ENCODE measurements around the gene C3. TPM values are rescaled to one million over a fixed set of nuclear protein-coding genes. Genes with fewer than 3 reads are reported as not detected.

C3 gene
- total and polyA plus RNA-seq, 2 of the 13 experiments (the other 11 are each of a cell fraction or from before 2014, with no cell fraction given), result 1,455 to 6,272 TPM

- TF ChIP-seq CENPT (CRISPR knock-in tag; IDR thresholded peaks at IDR 0.05; ENCODE audit: low read depth), result peak; percentile 23; the same call in 1 of the 2 replicates
- peak; percentile 81 for TF ChIP-seq KDM4B (CRISPR knock-in tag; IDR thresholded peaks at IDR 0.05)
- TF ChIP-seq, protein P1, sequence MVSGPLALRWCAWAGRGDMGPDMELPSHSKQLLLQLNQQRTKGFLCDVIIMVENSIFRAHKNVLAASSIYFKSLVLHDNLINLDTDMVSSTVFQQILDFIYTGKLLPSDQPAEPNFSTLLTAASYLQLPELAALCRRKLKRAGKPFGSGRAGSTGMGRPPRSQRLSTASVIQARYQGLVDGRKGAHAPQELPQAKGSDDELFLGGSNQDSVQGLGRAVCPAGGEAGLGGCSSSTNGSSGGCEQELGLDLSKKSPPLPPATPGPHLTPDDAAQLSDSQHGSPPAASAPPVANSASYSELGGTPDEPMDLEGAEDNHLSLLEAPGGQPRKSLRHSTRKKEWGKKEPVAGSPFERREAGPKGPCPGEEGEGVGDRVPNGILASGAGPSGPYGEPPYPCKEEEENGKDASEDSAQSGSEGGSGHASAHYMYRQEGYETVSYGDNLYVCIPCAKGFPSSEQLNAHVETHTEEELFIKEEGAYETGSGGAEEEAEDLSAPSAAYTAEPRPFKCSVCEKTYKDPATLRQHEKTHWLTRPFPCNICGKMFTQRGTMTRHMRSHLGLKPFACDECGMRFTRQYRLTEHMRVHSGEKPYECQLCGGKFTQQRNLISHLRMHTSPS (CRISPR knock-in tag; IDR thresholded peaks at IDR 0.05; ENCODE audit: low read depth), result peak; percentile 83
- TF ChIP-seq HDAC2 (CRISPR knock-in tag; IDR thresholded peaks at IDR 0.05), result peak; percentile 96
- 0 out of 2 replicates have a peak, but pooled peaks have one; percentile 51 for TF ChIP-seq STAT5B (CRISPR knock-in tag; IDR thresholded peaks at IDR 0.05)
- no peak for TF ChIP-seq FOXM1 (CRISPR knock-in tag; IDR thresholded peaks at IDR 0.05)
- TF ChIP-seq, protein P2, sequence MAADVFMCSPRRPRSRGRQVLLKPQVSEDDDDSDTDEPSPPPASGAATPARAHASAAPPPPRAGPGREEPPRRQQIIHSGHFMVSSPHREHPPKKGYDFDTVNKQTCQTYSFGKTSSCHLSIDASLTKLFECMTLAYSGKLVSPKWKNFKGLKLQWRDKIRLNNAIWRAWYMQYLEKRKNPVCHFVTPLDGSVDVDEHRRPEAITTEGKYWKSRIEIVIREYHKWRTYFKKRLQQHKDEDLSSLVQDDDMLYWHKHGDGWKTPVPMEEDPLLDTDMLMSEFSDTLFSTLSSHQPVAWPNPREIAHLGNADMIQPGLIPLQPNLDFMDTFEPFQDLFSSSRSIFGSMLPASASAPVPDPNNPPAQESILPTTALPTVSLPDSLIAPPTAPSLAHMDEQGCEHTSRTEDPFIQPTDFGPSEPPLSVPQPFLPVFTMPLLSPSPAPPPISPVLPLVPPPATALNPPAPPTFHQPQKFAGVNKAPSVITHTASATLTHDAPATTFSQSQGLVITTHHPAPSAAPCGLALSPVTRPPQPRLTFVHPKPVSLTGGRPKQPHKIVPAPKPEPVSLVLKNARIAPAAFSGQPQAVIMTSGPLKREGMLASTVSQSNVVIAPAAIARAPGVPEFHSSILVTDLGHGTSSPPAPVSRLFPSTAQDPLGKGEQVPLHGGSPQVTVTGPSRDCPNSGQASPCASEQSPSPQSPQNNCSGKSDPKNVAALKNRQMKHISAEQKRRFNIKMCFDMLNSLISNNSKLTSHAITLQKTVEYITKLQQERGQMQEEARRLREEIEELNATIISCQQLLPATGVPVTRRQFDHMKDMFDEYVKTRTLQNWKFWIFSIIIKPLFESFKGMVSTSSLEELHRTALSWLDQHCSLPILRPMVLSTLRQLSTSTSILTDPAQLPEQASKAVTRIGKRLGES (CRISPR knock-in tag; IDR thresholded peaks at IDR 0.05; ENCODE audit: borderline replicate concordance), result peak; percentile 18; the same call in 1 of the 2 replicates
- TF ChIP-seq FOXA1 (IDR thresholded peaks at IDR 0.05), result no peak
- TF ChIP-seq FOXA1 (CRISPR knock-in tag; IDR thresholded peaks at IDR 0.05), result peak; percentile 40
- TF ChIP-seq, protein P3, sequence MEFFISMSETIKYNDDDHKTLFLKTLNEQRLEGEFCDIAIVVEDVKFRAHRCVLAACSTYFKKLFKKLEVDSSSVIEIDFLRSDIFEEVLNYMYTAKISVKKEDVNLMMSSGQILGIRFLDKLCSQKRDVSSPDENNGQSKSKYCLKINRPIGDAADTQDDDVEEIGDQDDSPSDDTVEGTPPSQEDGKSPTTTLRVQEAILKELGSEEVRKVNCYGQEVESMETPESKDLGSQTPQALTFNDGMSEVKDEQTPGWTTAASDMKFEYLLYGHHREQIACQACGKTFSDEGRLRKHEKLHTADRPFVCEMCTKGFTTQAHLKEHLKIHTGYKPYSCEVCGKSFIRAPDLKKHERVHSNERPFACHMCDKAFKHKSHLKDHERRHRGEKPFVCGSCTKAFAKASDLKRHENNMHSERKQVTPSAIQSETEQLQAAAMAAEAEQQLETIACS (CRISPR knock-in tag; IDR thresholded peaks at IDR 0.05), result no peak
- TF ChIP-seq, protein P4, sequence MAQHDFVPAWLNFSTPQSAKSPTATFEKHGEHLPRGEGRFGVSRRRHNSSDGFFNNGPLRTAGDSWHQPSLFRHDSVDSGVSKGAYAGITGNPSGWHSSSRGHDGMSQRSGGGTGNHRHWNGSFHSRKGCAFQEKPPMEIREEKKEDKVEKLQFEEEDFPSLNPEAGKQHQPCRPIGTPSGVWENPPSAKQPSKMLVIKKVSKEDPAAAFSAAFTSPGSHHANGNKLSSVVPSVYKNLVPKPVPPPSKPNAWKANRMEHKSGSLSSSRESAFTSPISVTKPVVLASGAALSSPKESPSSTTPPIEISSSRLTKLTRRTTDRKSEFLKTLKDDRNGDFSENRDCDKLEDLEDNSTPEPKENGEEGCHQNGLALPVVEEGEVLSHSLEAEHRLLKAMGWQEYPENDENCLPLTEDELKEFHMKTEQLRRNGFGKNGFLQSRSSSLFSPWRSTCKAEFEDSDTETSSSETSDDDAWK (CRISPR knock-in tag; IDR thresholded peaks at IDR 0.05), result no peak
- peak; percentile 54; the same call in 1 of the 2 replicates for TF ChIP-seq ZNF782 (CRISPR knock-in tag; IDR thresholded peaks at IDR 0.05; ENCODE audit: borderline replicate concordance)
- TF ChIP-seq, protein P5, sequence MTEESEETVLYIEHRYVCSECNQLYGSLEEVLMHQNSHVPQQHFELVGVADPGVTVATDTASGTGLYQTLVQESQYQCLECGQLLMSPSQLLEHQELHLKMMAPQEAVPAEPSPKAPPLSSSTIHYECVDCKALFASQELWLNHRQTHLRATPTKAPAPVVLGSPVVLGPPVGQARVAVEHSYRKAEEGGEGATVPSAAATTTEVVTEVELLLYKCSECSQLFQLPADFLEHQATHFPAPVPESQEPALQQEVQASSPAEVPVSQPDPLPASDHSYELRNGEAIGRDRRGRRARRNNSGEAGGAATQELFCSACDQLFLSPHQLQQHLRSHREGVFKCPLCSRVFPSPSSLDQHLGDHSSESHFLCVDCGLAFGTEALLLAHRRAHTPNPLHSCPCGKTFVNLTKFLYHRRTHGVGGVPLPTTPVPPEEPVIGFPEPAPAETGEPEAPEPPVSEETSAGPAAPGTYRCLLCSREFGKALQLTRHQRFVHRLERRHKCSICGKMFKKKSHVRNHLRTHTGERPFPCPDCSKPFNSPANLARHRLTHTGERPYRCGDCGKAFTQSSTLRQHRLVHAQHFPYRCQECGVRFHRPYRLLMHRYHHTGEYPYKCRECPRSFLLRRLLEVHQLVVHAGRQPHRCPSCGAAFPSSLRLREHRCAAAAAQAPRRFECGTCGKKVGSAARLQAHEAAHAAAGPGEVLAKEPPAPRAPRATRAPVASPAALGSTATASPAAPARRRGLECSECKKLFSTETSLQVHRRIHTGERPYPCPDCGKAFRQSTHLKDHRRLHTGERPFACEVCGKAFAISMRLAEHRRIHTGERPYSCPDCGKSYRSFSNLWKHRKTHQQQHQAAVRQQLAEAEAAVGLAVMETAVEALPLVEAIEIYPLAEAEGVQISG (CRISPR knock-in tag; IDR thresholded peaks at IDR 0.05), result peak; percentile 77
- TF ChIP-seq TERF1 (CRISPR knock-in tag; IDR thresholded peaks at IDR 0.05), result no peak
- TF ChIP-seq SSRP1 (CRISPR knock-in tag; IDR thresholded peaks at IDR 0.05), result peak; percentile 98
Observed at GRCh38 chr19:6720369-6721137, at the start of gene C3 (continued).
